Globus pallidus (tissue), 1 donor: ENCODE results near the gene CNIH1.
"Not testable (repeated sequence)": the region's sequence is repeated elsewhere in the genome, so short reads cannot be mapped to it uniquely, and the experiment has no call there.

Experiments used
- DNase-seq: peaks from one replicate; pipeline ENCODE4 v3.0.0-alpha.2; 2015; ENCODE audit warnings: low spot score

Gene CNIH1

GRCh38 chr14:54380558-54380957, 60.6 kb downstream of the CNIH1 start:
- DNase-seq, result not testable (repeated sequence)

DNA sequence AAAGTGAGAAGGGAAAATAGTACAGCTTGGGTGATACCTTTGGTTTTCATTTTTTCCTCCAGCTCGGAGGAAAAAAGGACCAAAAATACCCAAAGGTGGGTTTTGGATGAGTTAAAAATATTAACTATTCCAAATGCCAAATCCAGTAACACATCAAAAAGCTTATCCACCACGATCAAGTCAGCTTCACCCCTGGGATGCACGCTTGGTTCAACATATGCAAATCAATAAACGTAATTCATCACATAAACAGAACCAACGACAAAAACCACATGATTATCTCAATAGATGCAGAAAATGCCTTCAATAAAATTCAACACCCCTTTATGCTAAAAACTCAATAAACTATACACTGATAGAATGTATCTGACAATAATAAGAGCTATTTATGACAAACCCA, 62.3 kb downstream of the CNIH1 start:
- DNase-seq, result not testable (repeated sequence)

DNA sequence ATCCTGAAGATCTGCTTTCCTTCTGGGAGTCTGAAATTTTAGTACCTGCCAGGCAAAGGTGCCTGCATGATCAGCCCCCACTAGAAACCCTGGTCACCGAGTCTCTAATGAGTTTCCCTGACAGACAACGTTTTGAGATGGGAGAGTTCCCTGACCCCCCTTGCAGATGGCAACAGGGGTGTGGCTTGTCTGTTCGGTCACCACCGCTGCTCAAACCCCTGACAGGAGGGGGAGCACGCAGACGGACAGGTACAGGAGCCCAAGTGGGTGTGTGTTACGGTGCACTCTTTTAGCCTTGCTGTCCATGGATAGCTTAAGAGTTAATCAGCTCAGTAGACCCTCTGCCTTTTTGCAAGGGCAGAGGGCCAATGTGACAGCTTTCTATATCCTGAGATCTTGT, 63.7 kb downstream of the CNIH1 start:
- DNase-seq, result no peak

- DNase-seq, result no peak
Observed at GRCh38 chr14:54374117-54374884, 66.9 kb downstream of the CNIH1 start.
